Loucy (cell line): ENCODE measurements around the gene MEAF6.
"Not testable (repeated sequence)": the region's sequence is repeated elsewhere in the genome, so short reads cannot be mapped to it uniquely, and the experiment has no call there.

ENCODE experiments used
- H2AFZ ChIP-seq: fragments of 200-600 bp; sonication (generic); 2 replicates; pipeline ENCODE4 v1.6.0; 2016; ENCODE audit warnings: antibody characterized with exemption, mild to moderate bottlenecking, low read length, moderate library complexity
- H3F3A ChIP-seq: fragments of 200-600 bp; 2 replicates; pipeline ENCODE4 v1.6.0; 2016; ENCODE audit warnings: antibody characterized with exemption, low read depth, mild to moderate bottlenecking
- H3K27me3 ChIP-seq: fragments of 200-600 bp; sonication (generic); 2 replicates; pipeline ENCODE4 v1.6.1; 2014; ENCODE audit warnings: low read length, mild to moderate bottlenecking; ENCODE audit not compliant: insufficient read depth, poor library complexity, severe bottlenecking
- H3K36me3 ChIP-seq: fragments of 200-600 bp; sonication (generic); 2 replicates; pipeline ENCODE4 v1.6.1; 2016; ENCODE audit warnings: low read length; ENCODE audit not compliant: insufficient read depth
- H3K4me1 ChIP-seq: fragments of 200-600 bp; sonication (generic); 2 replicates; pipeline ENCODE4 v1.5.1; 2014; ENCODE audit warnings: low read length, mild to moderate bottlenecking; ENCODE audit not compliant: insufficient read depth, poor library complexity, severe bottlenecking
- H3K4me2 ChIP-seq: fragments of 200-600 bp; sonication (generic); 2 replicates; pipeline ENCODE4 v1.6.0; 2014; ENCODE audit warnings: antibody characterized with exemption, low read length, low read depth, mild to moderate bottlenecking; ENCODE audit not compliant: poor library complexity, severe bottlenecking
- H3K4me3 ChIP-seq: fragments of 200-600 bp; sonication (generic); 2 replicates; pipeline ENCODE4 v1.5.1; 2014; ENCODE audit warnings: low read length, mild to moderate bottlenecking, mixed read lengths; ENCODE audit not compliant: poor library complexity, severe bottlenecking
- H3K79me2 ChIP-seq: fragments of 200-600 bp; sonication (generic); 2 replicates; pipeline ENCODE4 v1.6.1; 2014; ENCODE audit warnings: low read length; ENCODE audit not compliant: insufficient read depth
- H3K9ac ChIP-seq: fragments of 200-600 bp; sonication (generic); 2 replicates; pipeline ENCODE4 v1.6.0; 2014; ENCODE audit warnings: mild to moderate bottlenecking, low read depth, low read length, moderate library complexity; ENCODE audit not compliant: poor library complexity, severe bottlenecking
- H3K9me2 ChIP-seq: fragments of 200-600 bp; sonication (generic); replicated peaks from 2 replicates; pipeline ENCODE4 v1.6.1; 2016; ENCODE audit warnings: low read depth, low read length, mixed read lengths
- H3K9me3 ChIP-seq: fragments of 200-600 bp; sonication (generic); 2 replicates; pipeline ENCODE4 v1.6.1; 2014; ENCODE audit warnings: mild to moderate bottlenecking, antibody characterized with exemption, low read length, low read depth; ENCODE audit not compliant: insufficient read depth
- H4K20me1 ChIP-seq: fragments of 200-600 bp; sonication (generic); 2 replicates; pipeline ENCODE4 v1.6.0; 2014; ENCODE audit warnings: antibody characterized with exemption, low read length, mild to moderate bottlenecking; ENCODE audit not compliant: insufficient read depth, poor library complexity, severe bottlenecking
- EZH2phosphoT487 ChIP-seq: fragments of 200-600 bp; IDR thresholded peaks from 2 replicates; pipeline ENCODE4 v1.6.1; 2018; ENCODE audit warnings: antibody characterized with exemption, mild to moderate bottlenecking, moderate library complexity, borderline replicate concordance
- TF ChIP-seq, protein P1 (sequence below): fragments of 200-600 bp; sonication (generic); conservative IDR thresholded peaks from 2 replicates; pipeline ENCODE4 v1.5.1; 2014; ENCODE audit warnings: mild to moderate bottlenecking, antibody characterized with exemption, low read length

MEAF6 gene

DNA sequence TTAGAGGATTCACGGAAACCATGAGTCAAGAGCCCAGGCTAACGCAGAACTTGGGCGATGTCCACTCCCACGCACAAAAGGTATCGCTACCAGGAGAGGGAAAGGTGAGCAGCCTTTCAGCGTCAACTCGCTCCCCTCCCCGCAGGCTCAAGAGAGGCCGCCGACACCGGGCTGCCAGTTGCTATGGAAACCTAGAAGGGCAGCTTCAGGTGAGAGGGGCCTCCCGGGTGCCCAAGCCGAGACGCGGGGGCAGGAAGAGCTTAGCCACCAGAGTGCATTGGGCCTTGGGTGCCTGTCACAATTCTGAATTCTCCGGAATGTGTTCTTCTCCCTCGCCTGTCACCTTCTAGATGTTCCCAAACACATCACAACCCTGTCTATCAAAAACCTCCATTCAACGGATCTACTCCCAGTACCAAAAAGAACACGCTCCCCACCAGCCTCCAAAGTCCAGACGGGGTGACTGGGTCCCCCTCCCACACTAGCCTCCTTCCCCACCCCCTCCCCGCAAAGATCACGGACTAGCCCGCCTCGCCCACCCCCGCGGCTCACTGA, 694 bp downstream of the MEAF6 start:
- peaks cover 36% of the 10 kb centered on the region for H3K4me1 ChIP-seq
- H3F3A ChIP-seq: no peaks in the 10 kb centered on the region
- H3K9me3 ChIP-seq: no peaks in the 10 kb centered on the region
- H2AFZ ChIP-seq: peak overlapping the region; percentile 85; the same call in 1 of the 2 replicates
- peaks cover 38% of the 10 kb centered on the region for H3K79me2 ChIP-seq
- H4K20me1 ChIP-seq: peaks cover 34% of the 10 kb centered on the region
- H3K4me2 ChIP-seq: peak overlapping the region; percentile 96
- peak overlapping the region; percentile 77 for H3K9ac ChIP-seq
- no peaks in the 10 kb centered on the region for H3K9me2 ChIP-seq
- H3K4me3 ChIP-seq: peak overlapping the region; percentile 89
- TF ChIP-seq, protein P1, sequence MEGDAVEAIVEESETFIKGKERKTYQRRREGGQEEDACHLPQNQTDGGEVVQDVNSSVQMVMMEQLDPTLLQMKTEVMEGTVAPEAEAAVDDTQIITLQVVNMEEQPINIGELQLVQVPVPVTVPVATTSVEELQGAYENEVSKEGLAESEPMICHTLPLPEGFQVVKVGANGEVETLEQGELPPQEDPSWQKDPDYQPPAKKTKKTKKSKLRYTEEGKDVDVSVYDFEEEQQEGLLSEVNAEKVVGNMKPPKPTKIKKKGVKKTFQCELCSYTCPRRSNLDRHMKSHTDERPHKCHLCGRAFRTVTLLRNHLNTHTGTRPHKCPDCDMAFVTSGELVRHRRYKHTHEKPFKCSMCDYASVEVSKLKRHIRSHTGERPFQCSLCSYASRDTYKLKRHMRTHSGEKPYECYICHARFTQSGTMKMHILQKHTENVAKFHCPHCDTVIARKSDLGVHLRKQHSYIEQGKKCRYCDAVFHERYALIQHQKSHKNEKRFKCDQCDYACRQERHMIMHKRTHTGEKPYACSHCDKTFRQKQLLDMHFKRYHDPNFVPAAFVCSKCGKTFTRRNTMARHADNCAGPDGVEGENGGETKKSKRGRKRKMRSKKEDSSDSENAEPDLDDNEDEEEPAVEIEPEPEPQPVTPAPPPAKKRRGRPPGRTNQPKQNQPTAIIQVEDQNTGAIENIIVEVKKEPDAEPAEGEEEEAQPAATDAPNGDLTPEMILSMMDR: no peak
- no peak for TF ChIP-seq EZH2phosphoT487
- peaks cover 2% of the 10 kb centered on the region; the same call in 1 of the 2 replicates for H3K36me3 ChIP-seq
- no peaks in the 10 kb centered on the region for H3K27me3 ChIP-seq

DNA sequence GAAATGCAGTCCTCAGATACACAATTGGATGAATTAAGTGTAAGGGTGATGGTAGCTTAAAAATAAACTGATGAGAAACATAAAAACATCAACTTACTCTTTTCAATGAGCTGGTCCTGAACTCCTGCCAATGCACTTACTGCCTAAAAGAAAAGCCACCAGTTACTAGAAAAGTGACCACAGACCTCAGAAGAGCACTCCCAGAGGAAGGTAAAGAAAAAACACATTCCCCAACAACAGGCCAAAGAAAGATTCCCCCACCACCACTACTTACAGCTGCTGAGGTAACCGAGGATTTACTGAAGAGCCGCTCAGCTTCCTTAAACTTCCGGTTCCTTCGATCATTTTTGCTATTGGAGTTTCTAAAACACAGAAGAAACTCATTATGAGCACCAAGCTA, 5.4 kb downstream of the MEAF6 start:
- Histone ChIP-seq H3F3A (no peaks in the 10 kb centered on the region), H2AFZ (no peak overlapping the region), H3K9ac (no peak overlapping the region), H3K4me2 (no peak overlapping the region), H3K9me3 (no peaks in the 10 kb centered on the region), H3K36me3 (peaks cover 34% of the 10 kb centered on the region; the same call in 1 of the 2 replicates), H3K4me3 (no peak overlapping the region), H3K4me1 (peaks cover 32% of the 10 kb centered on the region), H3K79me2 (peaks cover 50% of the 10 kb centered on the region), H4K20me1 (peaks cover 39% of the 10 kb centered on the region), H3K9me2 (no peaks in the 10 kb centered on the region), H3K27me3 (no peaks in the 10 kb centered on the region)
- TF ChIP-seq EZH2phosphoT487: no peak
- TF ChIP-seq, protein P1: peak; percentile 59

DNA sequence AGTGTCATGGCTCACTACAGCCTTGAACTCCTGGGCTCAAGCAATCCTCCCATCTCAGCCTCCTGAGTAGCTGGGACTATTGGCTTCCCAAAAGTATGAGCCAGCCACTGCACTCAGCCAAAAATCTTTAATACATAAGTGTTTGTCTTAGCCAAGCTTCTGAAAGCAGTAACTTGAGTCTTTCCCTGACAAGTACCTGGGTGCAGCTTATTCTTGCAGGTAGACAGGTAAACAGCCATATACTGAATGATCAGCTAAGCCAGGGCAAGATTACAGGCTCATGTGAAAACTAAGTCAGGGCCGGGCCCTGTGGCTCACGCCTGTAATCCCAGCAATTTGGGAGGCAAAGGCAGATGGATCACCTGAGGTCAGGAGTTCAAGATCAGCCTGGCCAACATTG, 7.8 kb downstream of the MEAF6 start:
- Histone ChIP-seq H2AFZ (no peak overlapping the region), H3K9ac (no peak overlapping the region), H3F3A (no peaks in the 10 kb centered on the region), H3K9me3 (no peaks in the 10 kb centered on the region), H3K4me3 (no peak overlapping the region), H4K20me1 (peaks cover 15% of the 10 kb centered on the region), H3K9me2 (no peaks in the 10 kb centered on the region), H3K4me1 (peaks cover 13% of the 10 kb centered on the region), H3K79me2 (peaks cover 30% of the 10 kb centered on the region), H3K36me3 (peaks cover 45% of the 10 kb centered on the region; the same call in 1 of the 2 replicates), H3K27me3 (no peaks in the 10 kb centered on the region), H3K4me2 (no peak overlapping the region)
- TF ChIP-seq EZH2phosphoT487: no peak
- TF ChIP-seq, protein P1: no peak

DNA sequence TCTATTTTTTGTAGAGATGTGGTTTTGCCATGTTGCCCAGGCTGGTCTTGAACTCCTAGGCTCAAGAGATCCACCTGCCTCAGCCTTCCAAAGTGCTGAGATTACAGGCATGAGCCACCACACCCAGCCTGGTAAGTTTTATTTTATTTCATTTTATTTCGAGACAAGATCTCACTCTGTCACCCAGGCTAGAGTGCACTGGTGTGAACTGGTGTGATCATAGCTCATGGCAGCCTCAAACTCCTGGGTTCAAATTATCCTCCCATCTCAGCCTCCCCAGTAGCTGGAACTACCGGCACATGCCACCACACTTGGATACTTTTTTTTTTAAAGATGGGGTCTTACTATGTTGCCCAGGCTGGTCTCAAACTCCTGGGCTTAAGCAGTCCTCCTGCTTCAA, 11.8 kb downstream of the MEAF6 start:
- not testable (repeated sequence) for H4K20me1 ChIP-seq, H3K9me2 ChIP-seq, H3F3A ChIP-seq, H3K79me2 ChIP-seq, H3K27me3 ChIP-seq, H3K4me3 ChIP-seq, H3K4me1 ChIP-seq, H2AFZ ChIP-seq, H3K9me3 ChIP-seq, H3K4me2 ChIP-seq, H3K9ac ChIP-seq
- H3K36me3 ChIP-seq: peaks cover 68% of the 10 kb centered on the region; the same call in 1 of the 2 replicates
